H1 (cell line): ENCODE measurements around the gene MANF. TPM values are rescaled to one million over a fixed set of nuclear protein-coding genes. Genes with fewer than 3 reads are reported as not detected.

Source experiments
- CHD2 ChIP-seq: IDR thresholded peaks from 2 replicates; pipeline ENCODE4 v1.6.1; 2012; ENCODE audit warnings: low read length, improper control_type of control experiment
- CHD7 ChIP-seq: fragments of 300-600 bp; sonication (generic); IDR thresholded peaks from 2 replicates; pipeline ENCODE4 v1.7.1; 2012; ENCODE audit warnings: low read length, moderate library complexity, mild to moderate bottlenecking, inconsistent platforms; ENCODE audit not compliant: insufficient replicate concordance
- E2F6 ChIP-seq: IDR thresholded peaks from 2 replicates; pipeline ENCODE4 v1.6.1; 2012; ENCODE audit warnings: inconsistent platforms
- POLR2A ChIP-seq, 2 experiments: IDR thresholded peaks; 1 replicate in 1 of 2; 2 replicates in 1 of 2; pipeline ENCODE4 v1.6.1; 2011; ENCODE audit warnings: low read depth in 2 of 2, low read length in 2 of 2, mild to moderate bottlenecking in 2 of 2; ENCODE audit errors: control extremely low read depth in 1 of 2
- SIRT6 ChIP-seq: IDR thresholded peaks from one replicate; pipeline ENCODE4 v1.7.1; 2012; ENCODE audit warnings: low read length, inconsistent platforms
- SIX5 ChIP-seq: IDR thresholded peaks from 2 replicates; pipeline ENCODE4 v1.6.1; 2011; ENCODE audit warnings: mild to moderate bottlenecking, low read depth, low read length
- polyA plus RNA-seq, 7 experiments: library from polyadenylated mRNA; depleted of rRNA in 3 of 7; stranded (reverse) in 5 of 7; unstranded in 2 of 7; fragments of >200 nt in 5 of 7; fragments of 200-250 nt in 2 of 7; gene quantifications; 1 replicate in 5 of 7; 2 replicates in 1 of 7; 4 replicates in 1 of 7; pipeline versions ENCODE4 v1.2.1 to v1.2.3, GENCODE V29; 2011 to 2013; ENCODE audit warnings: missing spikeins in 2 of 7, mixed read lengths in 2 of 7
- total RNA-seq: library from RNA; stranded (reverse); fragmentation: NEBNext Ultra II Directional; extraction: Animal tissue kit (Norgen Biotek cat#: 25700); gene quantifications from 2 replicates; pipeline ENCODE4 v1.2.1, GENCODE V29; 2021

MANF gene
- total and polyA plus RNA-seq, 2 of the 8 experiments (the other 6 are each of a cell fraction or from before 2014, with no cell fraction given): 37.5 to 159 TPM

- TF ChIP-seq CHD7 (no peak), POLR2A (IDR thresholded peaks at IDR 0.05; ENCODE audit: control extremely low read depth in 1 of 2, low read depth in 2 of 2, low read length in 2 of 2) (peak in 1 of 2 experiments; percentile 17; a peak in 1 of 3 replicates), CHD2 (no peak), SIX5 (no peak), E2F6 (no peak), SIRT6 (no peak)
Measured at GRCh38 chr3:51394541-51394940, 9.4 kb downstream of the MANF start (continued).
